HCT116 (cell line): ENCODE results near the gene SWAP70. TPM values are rescaled to one million over a fixed set of nuclear protein-coding genes. Genes with fewer than 3 reads are reported as not detected.

Experiments used
- ATAC-seq: fragments of 200-7000 bp; cut with Tn5 transposase; 2 replicates; pipeline ENCODE4 v1.9.1; 2020; ENCODE audit warnings: mild to moderate bottlenecking, moderate library complexity
- BruUV-seq: library from RNA; stranded (reverse); fragments of 400-500 nt; replicated peaks from 2 replicates; lab custom pipeline; 2021; lab: Mats Ljungman, UMichigan
- CTCF ChIA-PET: fragments of 300-600 bp; sonication (Branson Sonifier 250); formaldehyde crosslinking; loops from one replicate; lab custom pipeline; 2021; ENCODE audit warnings: antibody characterized with exemption; lab: Charles Lee
- POLR2A ChIA-PET: fragments of 300-600, 350-600 bp; sonication (Branson Sonifier 250); formaldehyde crosslinking; loops from one replicate; lab custom pipeline; 2021; ENCODE audit warnings: antibody characterized with exemption; lab: Charles Lee
- RAD21 ChIA-PET, 2 experiments: fragments of 300-600 bp; sonication (Branson Sonifier 250); formaldehyde crosslinking; loops; one replicate each; lab custom pipeline; 2023; ENCODE audit warnings: low total read pairs in 2 of 2; ENCODE audit not compliant: uncharacterized antibody in 2 of 2, unreplicated experiment in 2 of 2, low non-redundant PET in 1 of 2; lab: Charles Lee
- DNase-seq: peaks from one replicate; pipeline ENCODE4 v3.0.0-alpha.2; 2010; ENCODE audit warnings: low read depth, low spot score
- H2AFZ ChIP-seq: fragments of 200-600 bp; shearing (Covaris generic), sonication (generic); 2 replicates; pipeline ENCODE4 v1.6.1; 2017; ENCODE audit warnings: low read depth, mixed run types, mixed read lengths, antibody characterized with exemption, low read length; ENCODE audit not compliant: poor library complexity, severe bottlenecking
- H3K27ac ChIP-seq: 2 replicates; pipeline ENCODE4 v1.5.1; 2012; ENCODE audit warnings: low read depth, low read length
- H3K27me3 ChIP-seq: fragments of 200-600 bp; sonication (generic); 2 replicates; pipeline ENCODE4 v1.6.1; 2016; ENCODE audit warnings: mixed run types, low read length, mixed read lengths; ENCODE audit not compliant: insufficient read depth
- H3K36me3 ChIP-seq, 2 experiments: fragments of 200-500 bp in 1 of 2; fragments of 200-600 bp in 1 of 2; sonication (Bioruptor generic) in 1 of 2; sonication (generic) in 1 of 2; 2 replicates each; pipeline versions ENCODE4 v1.5.1 to v1.6.1; 2014 to 2016; ENCODE audit warnings: low read length in 2 of 2, inconsistent platforms in 1 of 2, mixed read lengths in 1 of 2, mixed run types in 1 of 2; ENCODE audit not compliant: insufficient read depth in 2 of 2, control insufficient read depth in 1 of 2
- H3K4me1 ChIP-seq, 2 experiments: fragments of 200-600 bp in 1 of 2; sonication (generic) in 1 of 2; 2 replicates each; pipeline versions ENCODE4 v1.5.1 to v1.6.1; 2012 to 2017; ENCODE audit warnings: low read length in 2 of 2, inconsistent platforms in 1 of 2, mild to moderate bottlenecking in 1 of 2, mixed read lengths in 1 of 2, mixed run types in 1 of 2, moderate library complexity in 1 of 2; ENCODE audit not compliant: insufficient read depth in 2 of 2, control insufficient read depth in 1 of 2
- H3K4me2 ChIP-seq: fragments of 200-600 bp; sonication (generic); 2 replicates; pipeline ENCODE4 v1.6.1; 2017; ENCODE audit warnings: mixed run types, low read length, mixed read lengths
- H3K4me3 ChIP-seq, 2 experiments: fragments of 200-600 bp in 1 of 2; sonication (generic) in 1 of 2; replicated peaks in 1 of 2; 2 replicates each; pipeline ENCODE4 v1.5.1; 2011 to 2016; ENCODE audit warnings: low read length in 2 of 2, control low read depth in 1 of 2, low read depth in 1 of 2, mild to moderate bottlenecking in 1 of 2, mixed read lengths in 1 of 2, mixed run types in 1 of 2
- H3K79me2 ChIP-seq: fragments of 200-600 bp; sonication (generic); 2 replicates; pipeline ENCODE4 v1.6.1; 2017; ENCODE audit warnings: mild to moderate bottlenecking, mixed run types, low read length, moderate library complexity, mixed read lengths; ENCODE audit not compliant: insufficient read depth
- H3K9ac ChIP-seq: fragments of 200-600 bp; sonication (generic); 2 replicates; pipeline ENCODE4 v1.6.1; 2016; ENCODE audit warnings: low read length, mixed read lengths
- H3K9me2 ChIP-seq: fragments of 200-600 bp; sonication (generic), shearing (Covaris generic); 2 replicates; pipeline ENCODE4 v1.6.1; 2017; ENCODE audit warnings: mixed run types, mild to moderate bottlenecking, moderate library complexity; ENCODE audit not compliant: insufficient read depth
- H3K9me3 ChIP-seq, 2 experiments: fragments of 200-500 bp in 1 of 2; fragments of 200-600 bp in 1 of 2; sonication (Bioruptor generic) in 1 of 2; sonication (generic) in 1 of 2; 2 replicates each; pipeline ENCODE4 v1.6.1; 2014 to 2017; ENCODE audit warnings: low read length in 2 of 2, mixed read lengths in 2 of 2, inconsistent platforms in 1 of 2, low read depth in 1 of 2, mild to moderate bottlenecking in 1 of 2, mixed run types in 1 of 2, moderate library complexity in 1 of 2; ENCODE audit not compliant: control insufficient read depth in 1 of 2, insufficient read depth in 1 of 2
- H4K20me1 ChIP-seq: fragments of 200-600 bp; sonication (generic), shearing (Covaris generic); 2 replicates; pipeline ENCODE4 v1.6.1; 2017; ENCODE audit warnings: mixed run types, mild to moderate bottlenecking, moderate library complexity; ENCODE audit not compliant: insufficient read depth
- EZH2 ChIP-seq: fragments of 200-600 bp; sonication (generic); IDR thresholded peaks from 2 replicates; pipeline ENCODE4 v1.6.1; 2017; ENCODE audit warnings: antibody characterized with exemption, mixed run types
- FOSL1 ChIP-seq: IDR thresholded peaks from 2 replicates; pipeline ENCODE4 v1.6.1; 2012; ENCODE audit warnings: low read depth
- JUND ChIP-seq: IDR thresholded peaks from 2 replicates; pipeline ENCODE4 v1.6.1; 2012
- MAX ChIP-seq: IDR thresholded peaks from 2 replicates; pipeline ENCODE4 v1.6.1; 2012
- POLR2AphosphoS5 ChIP-seq: IDR thresholded peaks from 2 replicates; pipeline ENCODE4 v1.6.1; 2011; ENCODE audit warnings: mild to moderate bottlenecking, low read depth, low read length, moderate library complexity
- RAD21 ChIP-seq: IDR thresholded peaks from 2 replicates; pipeline ENCODE4 v1.6.1; 2012; ENCODE audit warnings: low read depth, mild to moderate bottlenecking
- REST ChIP-seq: IDR thresholded peaks from 2 replicates; pipeline ENCODE4 v1.6.1; 2012; ENCODE audit warnings: low read depth
- SIN3A ChIP-seq: IDR thresholded peaks from 2 replicates; pipeline ENCODE4 v1.6.1; 2012; ENCODE audit warnings: low read depth
- SP1 ChIP-seq: IDR thresholded peaks from 2 replicates; pipeline ENCODE4 v1.6.1; 2012; ENCODE audit warnings: low read depth
- SRF ChIP-seq: IDR thresholded peaks from 2 replicates; pipeline ENCODE4 v1.6.1; 2012; ENCODE audit warnings: low read depth
- TCF7L2 ChIP-seq: IDR thresholded peaks from 2 replicates; pipeline ENCODE4 v1.7.0; 2011; ENCODE audit warnings: borderline replicate concordance, inconsistent platforms; ENCODE audit not compliant: insufficient read depth, insufficient read length; ENCODE audit errors: extremely low read depth
- YY1 ChIP-seq: IDR thresholded peaks from 2 replicates; pipeline ENCODE4 v1.6.1; 2011; ENCODE audit warnings: low read length, low read depth, moderate library complexity, mild to moderate bottlenecking; ENCODE audit not compliant: insufficient replicate concordance; ENCODE audit errors: extremely low read depth
- ZNF274 ChIP-seq: fragments of 200-500 bp; sonication (Bioruptor generic); IDR thresholded peaks from 2 replicates; pipeline ENCODE4 v1.6.1; 2014; ENCODE audit warnings: mild to moderate bottlenecking, low read depth, low read length, inconsistent platforms
- intact Hi-C: fragments of 100-400 bp; cut with micrococcal nuclease; formaldehyde crosslinking; loops from 2 replicates; pipeline ENCODE4 v1.10.0; 2022
- total RNA-seq: library from RNA; stranded (reverse); gene quantifications from one replicate; pipeline ENCODE4 v1.2.1, GENCODE V29; 2021; ENCODE audit not compliant: unreplicated experiment

The SWAP70 gene
- total RNA-seq, 1 experiment from 2014 or later = 20.6 TPM

- ChIA-PET RAD21 (no interaction called here), POLR2A (interaction anchor here (0.8 kb wide), 1 partner anchor 266 kb away, joined by 4 read pairs; the partner anchor contains the start of gene ZNF143), CTCF (interaction anchor here (1.3 kb wide), 1 partner anchor 21 kb away, joined by 4 read pairs; no protein-coding TSS in a partner anchor)
- Histone ChIP-seq H3K27ac (peak overlapping the region; percentile 36; the same call in 1 of the 2 replicates), H3K79me2 (no peaks in the 10 kb centered on the region), H3K9ac (no peak overlapping the region), H3K4me3 (no peak overlapping the region)
- DNase-seq = peak; percentile 23
- no peak for TF ChIP-seq POLR2AphosphoS5
- TF ChIP-seq MAX = no peak
- TF ChIP-seq SRF = no peak
- 0 out of 2 replicates have a peak, but pooled peaks have one; percentile 15 for TF ChIP-seq FOSL1
- peak; percentile 26; the same call in 1 of the 2 replicates for TF ChIP-seq JUND
- TF ChIP-seq, all 23 proteins: peak for 2
- H3K4me2 ChIP-seq = peak overlapping the region; percentile 40
- H3K27me3 ChIP-seq = no peaks in the 10 kb centered on the region
- H3K36me3 ChIP-seq = 0 out of 4 replicates have a peak, but pooled peaks cover 0 to 2% of the 10 kb centered on the region in 2 experiments
- H3K9me3 ChIP-seq = no peaks in the 10 kb centered on the region
- peak; percentile 50; the same call in 1 of the 2 replicates for ATAC-seq
- no TSS peak for BruUV-seq
- H3K4me1 ChIP-seq = peaks cover 8 to 9% of the 10 kb centered on the region in 2 experiments
- intact Hi-C loops = no loop called here
- H3K9me2 ChIP-seq = no peaks in the 10 kb centered on the region
- no peaks in the 10 kb centered on the region for H4K20me1 ChIP-seq
- no peak overlapping the region for H2AFZ ChIP-seq
Measured at GRCh38 chr11:9726321-9727022, 62.6 kb downstream of the SWAP70 start.

GRCh38 chr11:9728058-9728457, 64.2 kb downstream of the SWAP70 start:
- Histone ChIP-seq H3K4me2 (no peak overlapping the region), H3K79me2 (no peaks in the 10 kb centered on the region), H3K9me2 (no peaks in the 10 kb centered on the region), H4K20me1 (no peaks in the 10 kb centered on the region), H3K27me3 (no peaks in the 10 kb centered on the region), H3K36me3 (0 out of 4 replicates have a peak, but pooled peaks cover 0 to 2% of the 10 kb centered on the region in 2 experiments), H3K4me3 (no peak overlapping the region), H3K4me1 (peaks cover 8 to 9% of the 10 kb centered on the region in 2 experiments)
- ChIA-PET RAD21 (no interaction called here), POLR2A (no interaction called here), CTCF (no interaction called here)
- intact Hi-C loops = no loop called here
- no TSS peak for BruUV-seq
- DNase-seq = no peak
- ATAC-seq = no peak
- TF ChIP-seq FOSL1 (no peak), EZH2 (no peak), TCF7L2 (no peak), REST (no peak), SIN3A (no peak), JUND (no peak), SP1 (no peak), YY1 (no peak), RAD21 (no peak), ZNF274 (no peak)
- TF ChIP-seq, all 23 proteins: peak for 0
- Histone ChIP-seq H2AFZ (no peak overlapping the region), H3K9ac (no peak overlapping the region), H3K9me3 (no peaks in the 10 kb centered on the region), H3K27ac (no peak overlapping the region)
